GM12873 (cell line): ENCODE data around the gene LINGO4.

Experiments used
- TF ChIP-seq, protein P1 (sequence below): IDR thresholded peaks from 2 replicates; pipeline ENCODE4 v1.5.1; 2012; ENCODE audit warnings: low read depth, mild to moderate bottlenecking, moderate library complexity, low read length, control low read depth; ENCODE audit not compliant: insufficient read depth; ENCODE audit errors: missing control alignments

LINGO4 gene

GRCh38 chr1:151809985-151810556, 4.9 kb upstream of the LINGO4 start:
- TF ChIP-seq, protein P1, sequence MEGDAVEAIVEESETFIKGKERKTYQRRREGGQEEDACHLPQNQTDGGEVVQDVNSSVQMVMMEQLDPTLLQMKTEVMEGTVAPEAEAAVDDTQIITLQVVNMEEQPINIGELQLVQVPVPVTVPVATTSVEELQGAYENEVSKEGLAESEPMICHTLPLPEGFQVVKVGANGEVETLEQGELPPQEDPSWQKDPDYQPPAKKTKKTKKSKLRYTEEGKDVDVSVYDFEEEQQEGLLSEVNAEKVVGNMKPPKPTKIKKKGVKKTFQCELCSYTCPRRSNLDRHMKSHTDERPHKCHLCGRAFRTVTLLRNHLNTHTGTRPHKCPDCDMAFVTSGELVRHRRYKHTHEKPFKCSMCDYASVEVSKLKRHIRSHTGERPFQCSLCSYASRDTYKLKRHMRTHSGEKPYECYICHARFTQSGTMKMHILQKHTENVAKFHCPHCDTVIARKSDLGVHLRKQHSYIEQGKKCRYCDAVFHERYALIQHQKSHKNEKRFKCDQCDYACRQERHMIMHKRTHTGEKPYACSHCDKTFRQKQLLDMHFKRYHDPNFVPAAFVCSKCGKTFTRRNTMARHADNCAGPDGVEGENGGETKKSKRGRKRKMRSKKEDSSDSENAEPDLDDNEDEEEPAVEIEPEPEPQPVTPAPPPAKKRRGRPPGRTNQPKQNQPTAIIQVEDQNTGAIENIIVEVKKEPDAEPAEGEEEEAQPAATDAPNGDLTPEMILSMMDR = no peak

- TF ChIP-seq, protein P1 = no peak
Measured at GRCh38 chr1:151809290-151809984, 4.2 kb upstream of the LINGO4 start.

DNA sequence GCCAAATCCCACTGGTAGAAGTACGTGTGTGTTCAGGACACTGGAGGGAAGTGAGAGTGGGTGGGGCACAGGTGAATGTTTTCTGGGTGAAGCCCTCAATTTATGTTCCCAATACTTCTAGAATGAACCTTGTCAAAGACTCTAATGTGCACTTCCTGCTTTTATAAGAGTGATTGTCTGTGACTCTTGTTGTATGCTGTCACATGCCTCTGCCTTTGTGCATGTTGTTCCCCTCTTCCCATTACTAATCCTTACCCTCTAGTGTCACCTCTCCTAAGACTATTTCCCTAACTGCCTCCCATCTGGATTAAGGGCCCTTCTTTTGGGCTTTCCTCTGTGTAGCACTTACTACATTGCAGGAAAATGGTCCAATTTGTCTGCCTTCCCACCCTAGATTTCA, 2.5 kb upstream of the LINGO4 start:
- TF ChIP-seq, protein P1 = no peak

- TF ChIP-seq, protein P1 = no peak
Measured at GRCh38 chr1:151807131-151807530, 1.9 kb upstream of the LINGO4 start.

DNA sequence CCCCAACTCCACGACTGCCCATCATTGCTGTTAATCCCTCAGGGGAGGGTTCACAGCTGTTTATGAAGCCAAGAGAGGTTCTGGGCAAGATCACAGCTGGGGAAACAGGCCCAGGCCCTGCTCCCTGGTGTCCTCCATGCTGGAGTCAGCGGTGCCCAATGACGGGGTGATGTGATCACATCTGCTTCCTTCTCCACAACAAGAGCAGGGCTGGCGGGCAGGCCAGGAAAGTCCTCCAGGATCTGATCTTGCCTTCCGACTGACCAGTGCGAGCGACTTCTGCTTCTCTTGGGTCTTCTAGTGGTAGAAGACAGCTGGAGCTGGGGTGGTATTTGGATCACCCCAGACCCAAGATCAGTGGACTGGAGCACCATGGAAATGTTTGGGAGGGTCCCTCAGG, 951 bp upstream of the LINGO4 start:
- TF ChIP-seq, protein P1 = no peak

- TF ChIP-seq, protein P1 = no peak
Measured at GRCh38 chr1:151803915-151804314, 1.3 kb downstream of the LINGO4 start.

- TF ChIP-seq, protein P1 = no peak
Measured at GRCh38 chr1:151803164-151803563, 2.1 kb downstream of the LINGO4 start.
